HEK293 (cell line): ENCODE measurements around the gene NLE1.

Source experiments
- GLI4 ChIP-seq: fragments of 450-650 bp; formaldehyde crosslinking; IDR thresholded peaks from 2 replicates; pipeline ENCODE4 v1.5.1; 2016; ENCODE audit warnings: missing biosample characterization, missing genetic modification characterization
- PBX3 ChIP-seq: sonication (generic); formaldehyde crosslinking; IDR thresholded peaks from 2 replicates; pipeline ENCODE4 v1.8.1; 2022; ENCODE audit warnings: mild to moderate bottlenecking, moderate library complexity, missing genetic modification reagents
- ZNF140 ChIP-seq: fragments of 450-650 bp; formaldehyde crosslinking; IDR thresholded peaks from 2 replicates; pipeline ENCODE4 v1.5.1; 2016; ENCODE audit warnings: missing biosample characterization, missing genetic modification characterization
- ZNF423 ChIP-seq: fragments of 450-650 bp; formaldehyde crosslinking; IDR thresholded peaks from 2 replicates; pipeline ENCODE4 v1.5.1; 2016; ENCODE audit warnings: missing biosample characterization, missing genetic modification characterization
- ZNF596 ChIP-seq: fragments of 450-650 bp; IDR thresholded peaks from 2 replicates; pipeline ENCODE4 v1.5.0; 2018; ENCODE audit warnings: missing biosample characterization, mild to moderate bottlenecking, missing genetic modification characterization, moderate library complexity
- ZNF645 ChIP-seq: fragments of 450-650 bp; formaldehyde crosslinking; IDR thresholded peaks from 2 replicates; pipeline ENCODE4; 2016; ENCODE audit warnings: missing biosample characterization, missing genetic modification characterization
- ZNF664 ChIP-seq: fragments of 450-650 bp; formaldehyde crosslinking; IDR thresholded peaks from 2 replicates; pipeline ENCODE4 v1.5.1; 2016; ENCODE audit warnings: missing biosample characterization, missing genetic modification characterization
- ZNF776 ChIP-seq: fragments of 450-650 bp; formaldehyde crosslinking; IDR thresholded peaks from 2 replicates; pipeline ENCODE4 v1.5.0; 2017; ENCODE audit warnings: missing biosample characterization, missing genetic modification characterization, borderline replicate concordance

- no peak for TF ChIP-seq GLI4 (tag by site-specific recombination)
- no peak for TF ChIP-seq ZNF645
- no peak for TF ChIP-seq ZNF140 (tag by site-specific recombination)
- TF ChIP-seq ZNF423 = no peak
- TF ChIP-seq ZNF664 (tag by site-specific recombination) = no peak
- TF ChIP-seq ZNF596 (tag by site-specific recombination) = no peak
- no peak for TF ChIP-seq PBX3 (CRISPR knock-in tag)
- no peak for TF ChIP-seq ZNF776 (tag by site-specific recombination)
Observed at GRCh38 chr17:35189291-35189690, 47.2 kb upstream of the NLE1 start.
